NT2/D1 (cell line): ENCODE measurements around the gene MYO1C.

Experiments used
- YY1 ChIP-seq: IDR thresholded peaks from 2 replicates; pipeline ENCODE4 v1.6.1; 2011; ENCODE audit not compliant: insufficient read length, insufficient read depth
- ZNF274 ChIP-seq: IDR thresholded peaks from 2 replicates; pipeline ENCODE4 v1.6.1; 2011; ENCODE audit warnings: mild to moderate bottlenecking, low read depth, low read length

DNA sequence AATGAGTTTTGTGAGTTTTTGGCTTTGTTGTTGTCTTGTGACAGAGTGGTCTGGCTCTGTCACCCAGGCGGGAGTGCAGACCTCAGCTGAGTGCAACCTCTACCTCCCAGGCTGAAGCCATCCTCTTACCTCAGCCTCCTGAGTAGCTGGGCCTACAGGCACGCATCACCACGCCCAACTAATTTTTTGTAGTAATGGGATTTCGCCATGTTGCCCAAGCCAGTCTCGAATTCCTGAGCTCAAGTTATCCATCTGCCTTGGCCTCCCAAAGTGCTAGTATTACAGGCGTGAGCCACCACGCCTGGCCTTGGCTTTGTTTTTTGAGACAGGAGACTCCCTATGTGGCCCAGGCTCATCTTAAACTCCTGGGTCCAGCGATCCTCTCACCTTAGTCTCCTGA, 51.6 kb downstream of the MYO1C start:
- TF ChIP-seq ZNF274 (no peak), YY1 (no peak)
